ENCODE data around the gene ARHGEF10L. TPM values are rescaled to one million over a fixed set of nuclear protein-coding genes. Genes with fewer than 3 reads are reported as not detected.
A peak's percentile ranks its signal among the peaks of the same experiment; 100 is the strongest.

The ARHGEF10L gene
- total and polyA plus RNA-seq, 2 donors: 1.9 to 11.5 TPM

- WGBS: 86% methylated on average over 5 of the region's 5 CpGs
- DNase-seq (ENCODE audit: low read depth in 6 of 9, low spot score in 9 of 9): no peak
- no peak overlapping the region for H3K4me3 ChIP-seq (ENCODE audit: low read length in 2 of 2)
- no peaks in the 10 kb centered on the region for H3K4me1 ChIP-seq (ENCODE audit: control insufficient read depth in 2 of 2, insufficient read depth in 2 of 2, low read length in 2 of 2)
- no peaks in the 10 kb centered on the region for H3K27me3 ChIP-seq (ENCODE audit: control insufficient read depth in 2 of 2, insufficient read depth in 1 of 2, low read length in 1 of 2)
- H3K27ac ChIP-seq (ENCODE audit: low read depth in 1 of 2, low read length in 1 of 2): no peak overlapping the region
- no peaks in the 10 kb centered on the region for H3K9me3 ChIP-seq (ENCODE audit: control insufficient read depth in 2 of 2, insufficient read depth in 1 of 2, low read length in 1 of 2)
- H3K36me3 ChIP-seq (ENCODE audit: control insufficient read depth in 2 of 2, insufficient read depth in 2 of 2, low read length in 1 of 2): no peaks in the 10 kb centered on the region
Measured at GRCh38 chr1:17562375-17562774, 22.9 kb downstream of the ARHGEF10L start.

DNA sequence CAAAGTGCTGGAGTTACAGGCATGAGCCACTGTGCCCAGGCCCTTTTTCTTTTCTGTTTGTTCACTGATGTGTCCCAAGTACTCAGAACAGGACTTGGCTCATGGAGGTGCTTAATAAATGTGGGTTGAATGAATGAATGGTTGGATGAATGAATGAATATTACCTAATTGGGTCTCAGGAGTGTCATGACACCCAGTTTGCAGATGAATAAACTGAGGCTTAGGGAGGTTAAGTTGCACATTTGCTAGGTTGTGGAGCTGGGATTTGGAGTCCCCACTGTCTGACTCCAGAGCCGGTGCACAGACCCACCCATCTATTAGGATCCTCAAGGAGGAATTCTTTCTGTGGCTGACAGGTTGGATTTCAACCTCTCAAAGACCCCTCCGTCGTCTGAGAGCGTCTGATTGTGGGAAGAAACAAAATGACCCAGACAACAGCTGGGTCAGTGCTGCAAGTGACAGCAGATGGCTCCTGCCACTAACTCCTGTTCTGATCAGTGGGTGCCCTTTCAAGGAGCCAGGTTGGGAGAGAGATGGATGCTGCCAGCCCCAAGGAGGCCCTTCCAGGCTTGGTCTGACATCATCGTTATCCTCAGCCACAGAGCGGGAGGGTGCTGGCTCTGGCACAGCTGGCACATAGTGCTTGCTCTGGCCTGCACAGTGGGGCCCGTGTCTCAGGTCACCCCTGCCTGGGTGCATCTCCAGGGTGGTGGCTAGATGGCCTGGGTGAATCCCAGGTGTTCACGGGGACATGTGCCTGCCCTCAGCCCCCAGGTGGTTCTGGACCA, 24.2 kb downstream of the ARHGEF10L start:
- no peak overlapping the region for H3K27ac ChIP-seq (ENCODE audit: low read depth in 1 of 2, low read length in 1 of 2)

GRCh38 chr1:17564458-17565393, 25.2 kb downstream of the ARHGEF10L start:
- Histone ChIP-seq H3K4me1 (ENCODE audit: control insufficient read depth in 2 of 2, insufficient read depth in 2 of 2, low read length in 2 of 2) (no peaks in the 10 kb centered on the region), H3K27me3 (ENCODE audit: control insufficient read depth in 2 of 2, insufficient read depth in 1 of 2, low read length in 1 of 2) (peaks cover 0 to 5% of the 10 kb centered on the region in 2 donors), H3K27ac (ENCODE audit: low read depth in 1 of 2, low read length in 1 of 2) (no peak overlapping the region), H3K36me3 (ENCODE audit: control insufficient read depth in 2 of 2, insufficient read depth in 2 of 2, low read length in 1 of 2) (no peaks in the 10 kb centered on the region), H3K9me3 (ENCODE audit: control insufficient read depth in 2 of 2, insufficient read depth in 1 of 2, low read length in 1 of 2) (no peaks in the 10 kb centered on the region), H3K4me3 (ENCODE audit: low read length in 2 of 2) (no peak overlapping the region)
- WGBS: 91% methylated on average over 16 of the region's 16 CpGs
- no peak for DNase-seq (ENCODE audit: low read depth in 6 of 9, low spot score in 9 of 9)

More for the DNA sequence above, 24.2 kb downstream of the ARHGEF10L start:
- Histone ChIP-seq H3K4me3 (ENCODE audit: low read length in 2 of 2) (no peak overlapping the region), H3K27me3 (ENCODE audit: control insufficient read depth in 2 of 2, insufficient read depth in 1 of 2, low read length in 1 of 2) (no peaks in the 10 kb centered on the region), H3K4me1 (ENCODE audit: control insufficient read depth in 2 of 2, insufficient read depth in 2 of 2, low read length in 2 of 2) (no peaks in the 10 kb centered on the region), H3K9me3 (ENCODE audit: control insufficient read depth in 2 of 2, insufficient read depth in 1 of 2, low read length in 1 of 2) (no peaks in the 10 kb centered on the region), H3K36me3 (ENCODE audit: control insufficient read depth in 2 of 2, insufficient read depth in 2 of 2, low read length in 1 of 2) (no peaks in the 10 kb centered on the region)
- no peak for DNase-seq (ENCODE audit: low read depth in 6 of 9, low spot score in 9 of 9)
- WGBS: 87% methylated on average over 8 of the region's 8 CpGs

GRCh38 chr1:17565461-17566252, 26.2 kb downstream of the ARHGEF10L start:
- WGBS: 56% methylated on average over 17 of the region's 17 CpGs
- peak overlapping the region in 1 of 2 donors; percentile 8 for H3K27ac ChIP-seq (ENCODE audit: low read depth in 1 of 2, low read length in 1 of 2)
- no peaks in the 10 kb centered on the region for H3K4me1 ChIP-seq (ENCODE audit: control insufficient read depth in 2 of 2, insufficient read depth in 2 of 2, low read length in 2 of 2)
- H3K36me3 ChIP-seq (ENCODE audit: control insufficient read depth in 2 of 2, insufficient read depth in 2 of 2, low read length in 1 of 2): no peaks in the 10 kb centered on the region
- no peak for DNase-seq (ENCODE audit: low read depth in 6 of 9, low spot score in 9 of 9)
- H3K4me3 ChIP-seq (ENCODE audit: low read length in 2 of 2): no peak overlapping the region
- H3K27me3 ChIP-seq (ENCODE audit: control insufficient read depth in 2 of 2, insufficient read depth in 1 of 2, low read length in 1 of 2): peaks cover 0 to 5% of the 10 kb centered on the region in 2 donors
- H3K9me3 ChIP-seq (ENCODE audit: control insufficient read depth in 2 of 2, insufficient read depth in 1 of 2, low read length in 1 of 2): no peaks in the 10 kb centered on the region

DNA sequence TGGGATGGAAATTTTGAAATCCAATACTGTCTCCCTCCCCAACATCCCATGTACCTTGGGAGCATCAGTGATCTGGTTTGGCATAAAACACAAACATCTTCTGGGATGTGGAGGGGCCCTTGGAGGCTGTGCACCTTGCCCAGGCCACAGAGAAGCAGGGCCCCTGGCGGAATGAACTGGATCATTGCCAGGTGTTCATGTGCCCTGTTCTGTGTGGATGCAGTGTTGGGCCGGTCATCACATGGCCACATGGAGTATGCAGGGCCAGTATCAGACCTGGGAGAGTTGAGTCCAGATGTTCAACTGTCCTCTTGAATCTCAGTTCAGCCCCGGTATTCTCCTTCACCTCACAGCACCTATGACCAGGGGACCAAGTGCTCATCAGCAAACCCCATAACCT, 26.9 kb downstream of the ARHGEF10L start:
- no peaks in the 10 kb centered on the region for H3K4me1 ChIP-seq (ENCODE audit: control insufficient read depth in 2 of 2, insufficient read depth in 2 of 2, low read length in 2 of 2)
- 93% methylated on average over 3 of the region's 3 CpGs for WGBS

GRCh38 chr1:17566892-17567291, 27.4 kb downstream of the ARHGEF10L start:
- WGBS: 91% methylated on average over 9 of the region's 9 CpGs
- H3K4me1 ChIP-seq (ENCODE audit: control insufficient read depth in 2 of 2, insufficient read depth in 2 of 2, low read length in 2 of 2): no peaks in the 10 kb centered on the region

More for the DNA sequence above, 26.9 kb downstream of the ARHGEF10L start:
- H3K4me3 ChIP-seq (ENCODE audit: low read length in 2 of 2): no peak overlapping the region
- no peak overlapping the region for H3K27ac ChIP-seq (ENCODE audit: low read depth in 1 of 2, low read length in 1 of 2)
- peaks cover 0 to 5% of the 10 kb centered on the region in 2 donors for H3K27me3 ChIP-seq (ENCODE audit: control insufficient read depth in 2 of 2, insufficient read depth in 1 of 2, low read length in 1 of 2)
- DNase-seq (ENCODE audit: low read depth in 6 of 9, low spot score in 9 of 9): no peak
- no peaks in the 10 kb centered on the region for H3K36me3 ChIP-seq (ENCODE audit: control insufficient read depth in 2 of 2, insufficient read depth in 2 of 2, low read length in 1 of 2)
- no peaks in the 10 kb centered on the region for H3K9me3 ChIP-seq (ENCODE audit: control insufficient read depth in 2 of 2, insufficient read depth in 1 of 2, low read length in 1 of 2)

DNA sequence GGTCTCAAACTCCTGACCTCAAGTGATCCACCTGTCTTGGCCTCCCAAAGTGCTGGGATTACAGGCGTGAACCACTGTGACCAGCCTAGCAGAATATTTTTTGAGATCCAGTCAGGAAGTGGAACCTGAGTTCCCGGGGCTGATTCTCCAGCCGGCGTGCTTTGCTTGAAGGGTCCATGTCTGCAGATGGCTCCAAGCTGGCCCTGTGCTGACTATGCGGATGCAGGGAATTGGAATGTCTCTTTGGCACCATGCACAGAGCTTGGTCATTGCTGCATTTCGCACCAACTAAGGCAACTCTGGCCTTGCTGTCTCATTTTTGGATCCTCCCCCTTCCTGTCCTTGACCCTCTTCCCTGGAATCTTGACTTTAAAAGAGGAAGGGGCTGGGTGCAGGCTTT, 28.1 kb downstream of the ARHGEF10L start:
- no peaks in the 10 kb centered on the region for H3K4me1 ChIP-seq (ENCODE audit: control insufficient read depth in 2 of 2, insufficient read depth in 2 of 2, low read length in 2 of 2)
- no peaks in the 10 kb centered on the region for H3K9me3 ChIP-seq (ENCODE audit: control insufficient read depth in 2 of 2, insufficient read depth in 1 of 2, low read length in 1 of 2)
- WGBS: 92% methylated on average over 6 of the region's 6 CpGs
- no peak overlapping the region for H3K4me3 ChIP-seq (ENCODE audit: low read length in 2 of 2)
- H3K27me3 ChIP-seq (ENCODE audit: control insufficient read depth in 2 of 2, insufficient read depth in 1 of 2, low read length in 1 of 2): peaks cover 0 to 5% of the 10 kb centered on the region in 2 donors
- DNase-seq (ENCODE audit: low read depth in 6 of 9, low spot score in 9 of 9): no peak
- no peak overlapping the region for H3K27ac ChIP-seq (ENCODE audit: low read depth in 1 of 2, low read length in 1 of 2)
- no peaks in the 10 kb centered on the region for H3K36me3 ChIP-seq (ENCODE audit: control insufficient read depth in 2 of 2, insufficient read depth in 2 of 2, low read length in 1 of 2)

More at GRCh38 chr1:17566892-17567291, 27.4 kb downstream of the ARHGEF10L start:
- Histone ChIP-seq H3K4me3 (ENCODE audit: low read length in 2 of 2) (no peak overlapping the region), H3K27me3 (ENCODE audit: control insufficient read depth in 2 of 2, insufficient read depth in 1 of 2, low read length in 1 of 2) (peaks cover 0 to 5% of the 10 kb centered on the region in 2 donors), H3K36me3 (ENCODE audit: control insufficient read depth in 2 of 2, insufficient read depth in 2 of 2, low read length in 1 of 2) (no peaks in the 10 kb centered on the region), H3K9me3 (ENCODE audit: control insufficient read depth in 2 of 2, insufficient read depth in 1 of 2, low read length in 1 of 2) (no peaks in the 10 kb centered on the region), H3K27ac (ENCODE audit: low read depth in 1 of 2, low read length in 1 of 2) (no peak overlapping the region)
- no peak for DNase-seq (ENCODE audit: low read depth in 6 of 9, low spot score in 9 of 9)

DNA sequence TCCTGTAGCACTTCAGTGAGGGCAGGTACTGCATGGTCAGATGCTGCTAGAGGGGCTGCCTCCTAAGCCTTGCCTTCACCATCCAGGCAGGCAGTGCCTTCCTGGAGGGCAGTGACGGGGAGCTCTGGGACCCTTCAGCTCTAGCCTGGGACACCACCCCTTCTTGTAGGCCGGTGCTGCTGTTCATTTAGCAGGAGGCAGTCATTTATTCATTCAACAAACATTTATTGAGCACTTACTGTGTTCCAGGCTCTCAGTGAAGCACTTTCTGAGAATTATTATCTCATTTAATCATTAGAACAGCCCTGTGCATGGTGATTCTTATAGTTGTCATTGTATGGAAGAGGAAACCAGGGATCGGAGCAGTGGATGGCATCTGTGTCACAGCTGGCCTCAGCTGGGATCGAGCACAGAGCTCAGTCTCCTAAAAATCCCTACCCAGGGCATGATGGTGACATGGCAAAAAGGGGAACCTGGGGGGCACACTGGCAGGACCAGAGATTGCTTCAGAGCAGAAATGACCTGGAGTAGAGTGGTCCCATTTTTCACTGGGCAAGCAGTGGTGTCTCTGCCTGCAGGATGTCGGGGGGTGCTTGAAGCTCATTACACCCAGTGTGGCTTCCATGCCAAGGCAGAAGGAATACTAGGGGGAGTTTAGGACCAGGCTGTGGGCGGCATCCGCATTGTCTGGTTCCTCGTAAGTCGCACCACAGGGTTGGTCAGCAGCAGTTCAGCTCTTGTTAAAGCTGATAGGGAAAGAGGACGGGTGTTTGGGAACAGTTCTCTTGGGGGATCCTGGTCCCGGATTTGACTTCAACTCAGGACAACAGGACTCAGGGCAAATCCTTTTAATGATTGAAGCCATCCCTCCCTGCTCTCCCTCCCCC, 28.8 kb downstream of the ARHGEF10L start:
- 87% methylated on average over 11 of the region's 11 CpGs for WGBS
- Histone ChIP-seq H3K36me3 (ENCODE audit: control insufficient read depth in 2 of 2, insufficient read depth in 2 of 2, low read length in 1 of 2) (no peaks in the 10 kb centered on the region), H3K4me1 (ENCODE audit: control insufficient read depth in 2 of 2, insufficient read depth in 2 of 2, low read length in 2 of 2) (no peaks in the 10 kb centered on the region), H3K9me3 (ENCODE audit: control insufficient read depth in 2 of 2, insufficient read depth in 1 of 2, low read length in 1 of 2) (no peaks in the 10 kb centered on the region), H3K27ac (ENCODE audit: low read depth in 1 of 2, low read length in 1 of 2) (no peak overlapping the region), H3K4me3 (ENCODE audit: low read length in 2 of 2) (no peak overlapping the region), H3K27me3 (ENCODE audit: control insufficient read depth in 2 of 2, insufficient read depth in 1 of 2, low read length in 1 of 2) (peaks cover 0 to 5% of the 10 kb centered on the region in 2 donors)
- no peak for DNase-seq (ENCODE audit: low read depth in 6 of 9, low spot score in 9 of 9)

All from thymus (tissue), 11 donors.